ES-I3 (cell line): ENCODE results near the gene SEC31B.

Experiments used
- H3K36me3 ChIP-seq: 2 replicates; pipeline ENCODE4 v1.6.1; 2013; ENCODE audit warnings: mild to moderate bottlenecking, low read length, control low read depth, moderate library complexity; ENCODE audit not compliant: insufficient read depth
- H3K4me1 ChIP-seq: 2 replicates; pipeline ENCODE4 v1.6.1; 2013; ENCODE audit warnings: mild to moderate bottlenecking, control low read depth, low read length; ENCODE audit not compliant: insufficient read depth
- H3K9ac ChIP-seq: 2 replicates; pipeline ENCODE4 v1.6.1; 2013; ENCODE audit warnings: low read depth, mild to moderate bottlenecking, low read length, moderate library complexity
- H3K9me3 ChIP-seq: 2 replicates; pipeline ENCODE4 v1.6.1; 2013; ENCODE audit warnings: mild to moderate bottlenecking, low read length, moderate library complexity; ENCODE audit not compliant: control insufficient read depth, insufficient read depth

Gene SEC31B

GRCh38 chr10:100496567-100496966 is 23.1 kb downstream of the SEC31B start:
- no peak overlapping the region for H3K9ac ChIP-seq
- no peaks in the 10 kb centered on the region; the same call in 1 of the 2 replicates for H3K36me3 ChIP-seq
- no peaks in the 10 kb centered on the region for H3K9me3 ChIP-seq
- no peaks in the 10 kb centered on the region for H3K4me1 ChIP-seq

GRCh38 chr10:100490531-100490930 is 29.1 kb downstream of the SEC31B start:
- H3K36me3 ChIP-seq = no peaks in the 10 kb centered on the region

GRCh38 chr10:100489396-100489795 is 30.3 kb downstream of the SEC31B start:
- Histone ChIP-seq H3K36me3 (no peaks in the 10 kb centered on the region), H3K9me3 (no peaks in the 10 kb centered on the region), H3K4me1 (peaks cover 19% of the 10 kb centered on the region), H3K9ac (no peak overlapping the region)

More at GRCh38 chr10:100490531-100490930, 29.1 kb downstream of the SEC31B start:
- H3K9ac ChIP-seq = no peak overlapping the region
- no peaks in the 10 kb centered on the region for H3K9me3 ChIP-seq
- peaks cover 9% of the 10 kb centered on the region for H3K4me1 ChIP-seq

- H3K9ac ChIP-seq = no peak overlapping the region
- no peaks in the 10 kb centered on the region for H3K36me3 ChIP-seq
- H3K4me1 ChIP-seq = peaks cover 23% of the 10 kb centered on the region
- no peaks in the 10 kb centered on the region for H3K9me3 ChIP-seq
These were observed 32.1 kb downstream of the SEC31B start for GRCh38 chr10:100487529-100487928.

- Histone ChIP-seq H3K9ac (no peak overlapping the region), H3K36me3 (no peaks in the 10 kb centered on the region), H3K9me3 (no peaks in the 10 kb centered on the region), H3K4me1 (peaks cover 23% of the 10 kb centered on the region)
These were observed 33.7 kb downstream of the SEC31B start for GRCh38 chr10:100485801-100486495.

GRCh38 chr10:100485366-100485765 is 34.3 kb downstream of the SEC31B start:
- Histone ChIP-seq H3K36me3 (no peaks in the 10 kb centered on the region), H3K4me1 (peaks cover 23% of the 10 kb centered on the region), H3K9ac (no peak overlapping the region), H3K9me3 (no peaks in the 10 kb centered on the region)

GRCh38 chr10:100483876-100484666 is 35.6 kb downstream of the SEC31B start:
- Histone ChIP-seq H3K9ac (no peak overlapping the region), H3K36me3 (no peaks in the 10 kb centered on the region), H3K4me1 (peaks cover 23% of the 10 kb centered on the region), H3K9me3 (no peaks in the 10 kb centered on the region)

- no peaks in the 10 kb centered on the region for H3K9me3 ChIP-seq
- H3K9ac ChIP-seq = peak overlapping the region; percentile 42; the same call in 1 of the 2 replicates
- peaks cover 23% of the 10 kb centered on the region for H3K4me1 ChIP-seq
- no peaks in the 10 kb centered on the region for H3K36me3 ChIP-seq
These were observed 36.9 kb downstream of the SEC31B start for GRCh38 chr10:100482834-100483185.

- H3K9ac ChIP-seq = peak overlapping the region; percentile 42; the same call in 1 of the 2 replicates
These were observed 37.4 kb downstream of the SEC31B start for GRCh38 chr10:100482181-100482833.

GRCh38 chr10:100481462-100482081 is 38.1 kb downstream of the SEC31B start:
- Histone ChIP-seq H3K4me1 (peaks cover 23% of the 10 kb centered on the region), H3K36me3 (no peaks in the 10 kb centered on the region), H3K9me3 (no peaks in the 10 kb centered on the region), H3K9ac (peak overlapping the region; percentile 42; the same call in 1 of the 2 replicates)

More at GRCh38 chr10:100482181-100482833, 37.4 kb downstream of the SEC31B start:
- Histone ChIP-seq H3K4me1 (peaks cover 23% of the 10 kb centered on the region), H3K9me3 (no peaks in the 10 kb centered on the region), H3K36me3 (no peaks in the 10 kb centered on the region)

- Histone ChIP-seq H3K4me1 (peaks cover 10% of the 10 kb centered on the region; the same call in 1 of the 2 replicates), H3K36me3 (no peaks in the 10 kb centered on the region), H3K9ac (no peak overlapping the region), H3K9me3 (no peaks in the 10 kb centered on the region)
These were observed 39.7 kb downstream of the SEC31B start for GRCh38 chr10:100480002-100480401.

GRCh38 chr10:100479037-100479436 is 40.6 kb downstream of the SEC31B start:
- Histone ChIP-seq H3K9me3 (no peaks in the 10 kb centered on the region), H3K4me1 (peaks cover 3% of the 10 kb centered on the region; the same call in 1 of the 2 replicates), H3K9ac (no peak overlapping the region), H3K36me3 (no peaks in the 10 kb centered on the region)

- Histone ChIP-seq H3K9me3 (no peaks in the 10 kb centered on the region), H3K36me3 (no peaks in the 10 kb centered on the region), H3K4me1 (peaks cover 1% of the 10 kb centered on the region; the same call in 1 of the 2 replicates), H3K9ac (no peak overlapping the region)
These were observed 41.7 kb downstream of the SEC31B start for GRCh38 chr10:100477970-100478369.

- Histone ChIP-seq H3K9ac (no peak overlapping the region), H3K4me1 (no peaks in the 10 kb centered on the region), H3K36me3 (no peaks in the 10 kb centered on the region), H3K9me3 (no peaks in the 10 kb centered on the region)
These were observed 49.3 kb downstream of the SEC31B start for GRCh38 chr10:100470367-100470766.
